BE2C (cell line): ENCODE data around the gene DCAF8.

Experiments used
- DNase-seq: peaks from one replicate; pipeline ENCODE4 v3.0.0-alpha.2; 2020
- H3K27me3 ChIP-seq: fragments of 250-450 bp; sonication (Bioruptor Pico); 2 replicates; pipeline ENCODE4 v1.5.1; 2020; ENCODE audit warnings: mild to moderate bottlenecking
- H3K36me3 ChIP-seq: fragments of 250-450 bp; sonication (Bioruptor Pico); 2 replicates; pipeline ENCODE4 v1.5.1; 2020; ENCODE audit warnings: mild to moderate bottlenecking
- H3K4me1 ChIP-seq: fragments of 250-450 bp; sonication (Bioruptor Pico); 2 replicates; pipeline ENCODE4 v1.5.1; 2020
- H3K4me3 ChIP-seq: 2 replicates; pipeline ENCODE4 v1.5.1; 2011; ENCODE audit warnings: low read depth, low read length
- H3K9me3 ChIP-seq: fragments of 250-450 bp; sonication (Bioruptor Pico); 2 replicates; pipeline ENCODE4 v1.5.1; 2020
- TF ChIP-seq, protein P1 (sequence below): IDR thresholded peaks from 2 replicates; pipeline ENCODE4 v1.5.1; 2012; ENCODE audit warnings: mild to moderate bottlenecking, low read depth, low read length

DCAF8 gene

DNA sequence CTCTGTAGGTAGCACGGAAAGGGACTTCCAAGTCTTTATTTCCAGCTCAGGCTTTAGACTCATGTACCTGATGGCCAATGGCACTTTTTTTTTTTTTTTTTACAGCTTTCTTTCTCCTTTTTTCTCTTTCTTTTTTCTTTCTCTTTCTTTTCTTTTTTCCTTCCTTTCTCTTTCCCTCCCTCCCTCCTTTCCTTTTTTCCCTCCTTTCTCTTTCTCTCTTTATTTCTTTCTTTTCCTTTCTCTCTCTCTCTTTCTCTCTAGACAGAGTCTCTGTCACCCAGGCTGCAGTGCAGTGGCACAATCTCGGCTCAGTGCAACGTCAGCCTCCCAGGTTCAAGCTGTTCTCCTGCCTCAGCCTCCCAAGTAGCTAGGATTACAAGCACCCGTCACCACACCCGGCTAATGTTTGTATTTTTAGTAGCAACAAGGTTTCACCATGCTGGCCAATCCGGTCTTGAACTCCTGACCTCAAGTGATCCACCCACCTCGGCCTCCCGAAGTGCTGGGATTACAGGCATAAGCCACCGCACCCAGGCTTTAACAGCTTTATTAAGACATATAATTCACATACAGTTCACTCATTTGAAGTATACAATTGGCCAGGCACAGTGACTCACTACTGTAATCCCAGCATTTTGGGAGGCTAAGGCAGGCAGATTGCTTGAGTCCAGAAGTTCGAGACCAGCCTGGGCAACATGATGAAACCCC, 5.1 kb upstream of the DCAF8 start:
- H3K4me1 ChIP-seq, result no peaks in the 10 kb centered on the region
- no peak for DNase-seq
- H3K9me3 ChIP-seq, result no peaks in the 10 kb centered on the region
- peaks cover 23% of the 10 kb centered on the region for H3K27me3 ChIP-seq
- no peaks in the 10 kb centered on the region for H3K36me3 ChIP-seq
- TF ChIP-seq, protein P1, sequence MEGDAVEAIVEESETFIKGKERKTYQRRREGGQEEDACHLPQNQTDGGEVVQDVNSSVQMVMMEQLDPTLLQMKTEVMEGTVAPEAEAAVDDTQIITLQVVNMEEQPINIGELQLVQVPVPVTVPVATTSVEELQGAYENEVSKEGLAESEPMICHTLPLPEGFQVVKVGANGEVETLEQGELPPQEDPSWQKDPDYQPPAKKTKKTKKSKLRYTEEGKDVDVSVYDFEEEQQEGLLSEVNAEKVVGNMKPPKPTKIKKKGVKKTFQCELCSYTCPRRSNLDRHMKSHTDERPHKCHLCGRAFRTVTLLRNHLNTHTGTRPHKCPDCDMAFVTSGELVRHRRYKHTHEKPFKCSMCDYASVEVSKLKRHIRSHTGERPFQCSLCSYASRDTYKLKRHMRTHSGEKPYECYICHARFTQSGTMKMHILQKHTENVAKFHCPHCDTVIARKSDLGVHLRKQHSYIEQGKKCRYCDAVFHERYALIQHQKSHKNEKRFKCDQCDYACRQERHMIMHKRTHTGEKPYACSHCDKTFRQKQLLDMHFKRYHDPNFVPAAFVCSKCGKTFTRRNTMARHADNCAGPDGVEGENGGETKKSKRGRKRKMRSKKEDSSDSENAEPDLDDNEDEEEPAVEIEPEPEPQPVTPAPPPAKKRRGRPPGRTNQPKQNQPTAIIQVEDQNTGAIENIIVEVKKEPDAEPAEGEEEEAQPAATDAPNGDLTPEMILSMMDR, result no peak
- no peak overlapping the region for H3K4me3 ChIP-seq

GRCh38 chr1:160264795-160265307, 2.5 kb upstream of the DCAF8 start:
- H3K36me3 ChIP-seq, result no peaks in the 10 kb centered on the region

GRCh38 chr1:160261556-160261892, 825 bp downstream of the DCAF8 start:
- H3K27me3 ChIP-seq, result no peaks in the 10 kb centered on the region
- peak overlapping the region; percentile 97 for H3K4me3 ChIP-seq
- TF ChIP-seq, protein P1, result no peak
- H3K36me3 ChIP-seq, result no peaks in the 10 kb centered on the region
- peaks cover 3% of the 10 kb centered on the region; the same call in 1 of the 2 replicates for H3K4me1 ChIP-seq
- DNase-seq, result no peak
- H3K9me3 ChIP-seq, result no peaks in the 10 kb centered on the region

More at GRCh38 chr1:160264795-160265307, 2.5 kb upstream of the DCAF8 start:
- DNase-seq, result no peak
- H3K27me3 ChIP-seq, result peaks cover 18% of the 10 kb centered on the region
- H3K9me3 ChIP-seq, result no peaks in the 10 kb centered on the region
- H3K4me1 ChIP-seq, result no peaks in the 10 kb centered on the region
- no peak overlapping the region for H3K4me3 ChIP-seq
- TF ChIP-seq, protein P1, result no peak

DNA sequence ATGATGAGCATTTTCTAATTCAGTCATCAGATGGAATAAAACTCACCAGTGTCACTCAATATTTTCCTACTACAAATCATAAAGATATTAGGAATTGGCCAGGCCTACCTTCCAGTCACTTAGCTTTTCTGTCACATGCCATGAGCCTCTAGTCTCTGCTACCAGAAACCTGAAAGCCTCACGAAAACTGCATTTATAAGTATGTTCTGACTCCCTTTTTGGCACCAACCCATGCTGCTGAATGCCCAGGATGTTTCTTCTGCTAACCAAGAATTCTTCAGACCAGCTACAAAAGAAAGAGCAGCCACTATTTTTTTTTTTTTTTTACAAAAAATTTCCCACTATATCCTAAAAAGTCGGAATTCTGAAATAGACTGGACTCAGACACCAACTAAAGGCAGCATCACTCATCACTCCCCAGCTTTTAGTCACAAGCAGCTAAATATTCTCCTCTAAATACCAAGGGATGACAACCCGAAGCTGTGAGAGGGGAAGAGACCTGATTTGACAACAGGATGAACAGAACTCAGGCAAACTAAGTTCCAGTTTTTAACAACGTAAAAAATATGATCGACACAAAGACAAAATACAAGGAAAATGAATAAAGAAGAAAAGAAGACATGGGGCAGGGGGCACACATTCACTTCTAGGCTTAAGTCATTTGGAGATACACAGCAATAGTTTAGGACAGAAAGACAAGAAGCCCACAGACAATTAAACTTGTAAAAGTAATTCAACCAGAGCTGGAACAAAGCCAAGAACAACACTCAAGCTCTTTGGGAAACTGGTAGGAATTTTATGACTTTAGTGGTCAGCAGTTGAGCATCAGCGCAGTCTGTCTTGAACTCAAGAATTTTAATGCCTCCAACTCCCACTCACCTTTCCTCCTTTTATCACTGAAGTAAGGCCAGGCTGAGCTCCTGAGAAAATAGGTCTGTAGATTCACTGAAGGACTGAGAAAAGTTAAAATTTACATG, 1.7 kb downstream of the DCAF8 start:
- no peak for DNase-seq

DNA sequence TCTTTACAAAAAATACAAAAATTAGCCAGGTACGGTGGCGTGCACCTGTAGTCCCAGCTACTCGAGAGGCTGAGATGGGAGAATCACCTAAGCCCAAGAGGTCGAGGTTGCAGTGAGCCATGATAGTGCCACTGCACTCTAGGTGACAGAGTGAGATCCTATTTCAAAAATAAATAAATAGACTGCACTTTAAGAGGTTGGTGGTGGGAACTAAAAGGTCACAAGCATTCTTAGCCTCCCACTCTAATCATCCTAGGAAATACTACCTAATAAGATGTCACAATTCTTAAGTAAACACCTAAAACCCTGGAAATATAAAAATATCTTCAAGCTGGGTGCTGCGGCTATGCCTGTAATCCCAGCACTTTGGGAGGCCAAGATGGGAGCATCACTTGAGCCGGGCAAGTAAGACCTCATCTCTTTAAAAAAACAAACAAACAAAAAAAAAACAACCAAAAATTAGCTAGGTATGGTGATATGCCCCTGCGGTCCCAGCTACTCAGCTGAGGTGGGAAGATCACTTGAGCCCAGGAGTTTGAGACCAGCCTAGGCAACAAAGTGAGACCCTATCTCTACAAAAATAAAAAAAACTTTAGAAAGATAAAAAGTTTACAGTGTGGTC, 4.1 kb downstream of the DCAF8 start:
- H3K9me3 ChIP-seq, result no peaks in the 10 kb centered on the region
- no peaks in the 10 kb centered on the region for H3K36me3 ChIP-seq
- no peak overlapping the region for H3K4me3 ChIP-seq
- peaks cover 3% of the 10 kb centered on the region; the same call in 1 of the 2 replicates for H3K4me1 ChIP-seq
- H3K27me3 ChIP-seq, result no peaks in the 10 kb centered on the region
- DNase-seq, result no peak
- TF ChIP-seq, protein P1, result no peak

More for the DNA sequence above, 1.7 kb downstream of the DCAF8 start:
- Histone ChIP-seq H3K9me3 (no peaks in the 10 kb centered on the region), H3K27me3 (no peaks in the 10 kb centered on the region), H3K4me3 (peak overlapping the region; percentile 97), H3K4me1 (peaks cover 3% of the 10 kb centered on the region; the same call in 1 of the 2 replicates), H3K36me3 (no peaks in the 10 kb centered on the region)
- TF ChIP-seq, protein P1, result no peak
